BJ (cell line): ENCODE data around the gene LDLRAD4. TPM values are rescaled to one million over a fixed set of nuclear protein-coding genes. Genes with fewer than 3 reads are reported as not detected.

Source experiments
- CTCF ChIA-PET: fragments of 350-600 bp; formaldehyde crosslinking; extraction: SDS; loops from one replicate; lab custom pipeline; 2021; ENCODE audit warnings: antibody characterized with exemption, inconsistent platforms; lab: Yijun Ruan, JAX
- POLR2A ChIA-PET: fragments of 300-600 bp; sonication (Branson Sonifier 250); formaldehyde crosslinking; extraction: SDS; loops from one replicate; lab custom pipeline; 2021; ENCODE audit warnings: antibody characterized with exemption; lab: Charles Lee
- DNase-seq: peaks from one replicate; pipeline ENCODE4 v3.0.0-alpha.2; 2011; ENCODE audit warnings: low read depth
- H3K27me3 ChIP-seq: 2 replicates; pipeline ENCODE4 v1.6.0; 2011; ENCODE audit warnings: low read length; ENCODE audit not compliant: control insufficient read depth, insufficient read depth
- H3K36me3 ChIP-seq: 2 replicates; pipeline ENCODE4 v1.5.1; 2011; ENCODE audit warnings: low read length; ENCODE audit not compliant: control insufficient read depth, insufficient read depth
- H3K4me3 ChIP-seq: 2 replicates; pipeline ENCODE4 v1.5.1; 2011; ENCODE audit warnings: low read depth, mild to moderate bottlenecking, control low read depth, low read length
- CTCF ChIP-seq: IDR thresholded peaks from 2 replicates; pipeline ENCODE4 v1.5.1; 2011; ENCODE audit warnings: low read depth, mild to moderate bottlenecking, control low read depth, inconsistent platforms, low read length, moderate library complexity; ENCODE audit not compliant: insufficient read depth
- polyA plus RNA-seq: library from polyadenylated mRNA; depleted of rRNA; stranded (reverse); fragments of >200 nt; gene quantifications from 2 replicates; pipeline ENCODE4 v1.2.3, GENCODE V29; 2011

LDLRAD4 gene
- polyA plus RNA-seq, 1 experiment: not detected

- TF ChIP-seq CTCF: no peak
- ChIA-PET POLR2A (no interaction called here), CTCF (interaction anchor here (1.4 kb wide), 1 partner anchor 22 kb away, joined by 3 read pairs; no protein-coding TSS in a partner anchor)
- Histone ChIP-seq H3K27me3 (no peaks in the 10 kb centered on the region), H3K36me3 (no peaks in the 10 kb centered on the region), H3K4me3 (no peak overlapping the region)
- DNase-seq: no peak
Measured at GRCh38 chr18:13269521-13270011, 51.0 kb downstream of the LDLRAD4 start.

- ChIA-PET CTCF (interaction anchor here (1.4 kb wide), 1 partner anchor 23 kb away, joined by 3 read pairs; no protein-coding TSS in a partner anchor), POLR2A (no interaction called here)
- DNase-seq: no peak
- Histone ChIP-seq H3K4me3 (no peak overlapping the region), H3K27me3 (no peaks in the 10 kb centered on the region), H3K36me3 (no peaks in the 10 kb centered on the region)
- no peak for TF ChIP-seq CTCF
Measured at GRCh38 chr18:13270279-13270855, 51.8 kb downstream of the LDLRAD4 start.

GRCh38 chr18:13271302-13271911 lies 52.8 kb downstream of the LDLRAD4 start:
- Histone ChIP-seq H3K27me3 (no peaks in the 10 kb centered on the region), H3K4me3 (no peak overlapping the region), H3K36me3 (no peaks in the 10 kb centered on the region)
- CTCF ChIA-PET: no interaction called here
- DNase-seq: no peak
- TF ChIP-seq CTCF: no peak
- POLR2A ChIA-PET: no interaction called here

GRCh38 chr18:13272416-13272815 lies 53.9 kb downstream of the LDLRAD4 start:
- no peak for TF ChIP-seq CTCF
- no peak overlapping the region for H3K4me3 ChIP-seq
- no peaks in the 10 kb centered on the region for H3K36me3 ChIP-seq
- no peak for DNase-seq
- ChIA-PET POLR2A (no interaction called here), CTCF (no interaction called here)
- H3K27me3 ChIP-seq: no peaks in the 10 kb centered on the region

GRCh38 chr18:13273800-13274199 lies 55.2 kb downstream of the LDLRAD4 start:
- H3K27me3 ChIP-seq: no peaks in the 10 kb centered on the region
- no peaks in the 10 kb centered on the region for H3K36me3 ChIP-seq
- no peak for DNase-seq
- ChIA-PET POLR2A (no interaction called here), CTCF (no interaction called here)
- no peak overlapping the region for H3K4me3 ChIP-seq
- TF ChIP-seq CTCF: no peak
